HG02623 (cell line): ENCODE results near the gene PRUNE2.

Experiments
- ATAC-seq: cut with Tn5 transposase; IDR thresholded peaks from one replicate; pipeline ENCODE4 v1.9.1; 2021; ENCODE audit warnings: moderate library complexity; ENCODE audit not compliant: unreplicated experiment

PRUNE2 gene

DNA sequence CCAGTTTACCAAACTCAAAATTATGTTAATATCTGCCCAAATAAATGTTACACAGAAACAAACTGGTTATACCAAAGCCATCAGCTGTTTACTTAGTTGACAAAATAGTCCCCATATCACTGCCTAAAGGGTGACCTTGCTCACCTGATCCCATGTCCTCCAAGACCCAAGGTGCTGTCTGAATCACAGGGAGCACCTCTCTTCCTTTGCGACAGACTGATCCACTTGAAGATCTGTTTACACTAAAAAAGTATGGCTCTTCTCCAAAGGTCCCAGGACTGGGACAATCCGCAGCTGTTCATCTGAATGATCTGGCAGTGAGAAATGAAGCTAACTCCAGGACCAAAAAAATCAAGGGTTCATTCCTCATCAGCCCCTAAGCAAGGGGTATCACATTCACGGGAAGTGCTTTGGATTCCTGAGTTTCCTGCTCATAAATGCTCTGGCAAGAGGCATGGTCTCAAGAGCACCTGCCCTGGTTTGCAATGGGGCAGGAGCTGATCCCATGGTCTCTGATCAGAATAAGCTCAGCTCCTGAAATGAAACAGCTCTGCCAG, 5.0 kb downstream of the PRUNE2 start:
- no peak for ATAC-seq

DNA sequence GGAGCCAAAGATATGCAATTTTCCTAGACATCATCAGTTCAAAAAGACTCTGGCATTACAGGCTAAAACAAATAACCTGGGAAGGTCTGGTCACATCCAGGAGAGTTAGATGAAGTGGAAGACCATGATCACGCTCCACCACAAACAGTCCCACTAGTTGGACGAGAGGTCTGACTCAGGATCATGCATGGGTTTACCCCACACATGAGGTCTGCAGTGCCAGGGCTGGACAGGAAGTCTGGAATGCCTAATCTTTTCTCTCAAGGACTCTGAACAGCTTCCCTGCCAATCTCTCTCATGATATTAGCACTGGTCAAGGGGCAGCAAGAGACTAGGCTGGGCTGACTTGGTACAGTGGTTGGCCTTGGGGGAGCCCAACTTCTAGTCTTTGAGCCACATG, 7.1 kb downstream of the PRUNE2 start:
- no peak for ATAC-seq

DNA sequence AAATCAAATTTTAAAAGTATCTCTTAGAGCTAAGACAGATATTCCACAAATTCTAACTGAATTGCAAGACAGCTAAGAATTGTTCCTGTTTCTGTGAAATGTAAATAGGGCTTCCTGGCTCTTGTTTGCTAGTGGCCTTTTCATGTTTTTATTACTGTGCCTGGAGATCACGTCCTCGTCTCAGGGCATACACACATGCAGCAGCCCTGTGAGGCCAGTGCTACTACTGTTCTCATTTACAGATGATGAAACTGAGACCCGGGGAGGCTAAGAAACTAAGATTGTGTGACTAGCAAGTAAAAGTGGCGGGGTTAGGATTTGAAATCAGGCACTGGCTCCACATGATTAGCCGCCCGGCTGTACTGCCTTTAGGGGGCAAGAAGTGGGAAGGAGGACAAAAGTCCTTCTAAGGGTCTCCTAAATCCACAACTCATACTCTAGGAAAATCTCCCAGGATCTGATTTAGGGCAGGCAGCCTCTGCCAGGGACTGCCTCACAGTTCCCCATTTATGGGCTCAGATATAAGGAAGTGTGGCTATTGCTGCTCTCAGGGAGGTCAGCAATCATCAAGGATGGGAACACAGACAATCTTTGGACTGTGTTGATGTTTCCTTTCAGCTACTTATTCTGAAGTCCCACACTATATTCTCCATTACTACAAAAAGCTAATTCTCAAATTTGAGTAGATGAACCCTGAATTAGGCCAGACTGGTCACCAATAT, 7.9 kb downstream of the PRUNE2 start:
- no peak for ATAC-seq

DNA sequence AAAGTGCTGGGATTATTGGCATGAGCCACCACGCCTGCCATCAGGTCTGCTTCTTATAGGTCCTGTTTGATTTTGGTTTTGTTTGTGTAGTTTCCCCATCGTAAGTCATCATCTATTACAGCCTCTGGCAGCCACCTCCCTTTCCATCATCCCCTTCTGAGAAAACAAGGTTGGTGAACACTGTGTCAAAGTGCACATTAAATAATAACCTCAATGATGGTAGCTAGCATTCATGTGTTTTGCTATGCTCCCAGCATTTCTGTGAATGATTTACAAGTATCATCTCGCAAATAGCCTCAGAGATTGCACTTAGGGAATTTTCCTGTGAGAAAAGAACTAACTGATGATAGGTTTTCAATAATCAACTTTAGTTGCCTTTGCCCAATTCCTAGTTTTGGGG, 9.9 kb downstream of the PRUNE2 start:
- no peak for ATAC-seq

DNA sequence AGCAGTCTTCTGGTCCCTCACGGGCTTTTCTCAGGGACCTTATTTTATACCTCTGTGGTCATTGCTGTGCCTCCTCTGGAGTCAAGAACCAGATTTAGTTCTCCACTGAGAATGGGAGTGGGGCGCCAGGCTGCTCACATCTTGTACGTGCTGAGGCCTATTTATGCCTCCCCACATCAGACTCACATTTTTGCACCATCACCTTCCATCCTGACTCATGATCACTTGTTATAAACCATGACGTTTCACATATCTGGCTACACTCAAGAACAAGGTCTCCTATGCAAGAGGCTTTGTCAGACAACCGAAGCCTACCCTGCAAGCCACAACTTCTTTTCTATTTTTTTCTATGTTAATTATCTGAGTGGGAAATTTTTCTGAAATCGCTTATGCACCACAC, 10.7 kb downstream of the PRUNE2 start:
- ATAC-seq = no peak

DNA sequence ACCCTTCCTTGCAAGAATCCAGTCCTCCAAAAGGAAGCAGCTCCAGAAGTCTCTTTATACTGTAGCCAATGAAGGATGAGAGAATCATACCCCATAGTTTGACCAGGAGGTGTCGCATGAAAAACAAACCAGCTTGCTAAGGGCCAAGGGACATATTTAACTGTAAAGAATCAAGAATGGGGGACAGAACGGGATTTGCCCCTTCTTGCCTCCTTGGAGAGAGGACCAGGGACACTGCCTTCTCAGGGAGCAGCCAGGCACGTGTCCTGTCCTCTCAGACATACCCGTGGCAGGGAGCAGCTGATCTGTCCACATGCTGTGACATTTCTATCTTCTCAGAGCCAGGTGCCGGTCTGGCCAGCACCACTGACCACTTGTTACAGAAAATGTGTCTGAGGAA, 11.7 kb downstream of the PRUNE2 start:
- ATAC-seq = no peak

DNA sequence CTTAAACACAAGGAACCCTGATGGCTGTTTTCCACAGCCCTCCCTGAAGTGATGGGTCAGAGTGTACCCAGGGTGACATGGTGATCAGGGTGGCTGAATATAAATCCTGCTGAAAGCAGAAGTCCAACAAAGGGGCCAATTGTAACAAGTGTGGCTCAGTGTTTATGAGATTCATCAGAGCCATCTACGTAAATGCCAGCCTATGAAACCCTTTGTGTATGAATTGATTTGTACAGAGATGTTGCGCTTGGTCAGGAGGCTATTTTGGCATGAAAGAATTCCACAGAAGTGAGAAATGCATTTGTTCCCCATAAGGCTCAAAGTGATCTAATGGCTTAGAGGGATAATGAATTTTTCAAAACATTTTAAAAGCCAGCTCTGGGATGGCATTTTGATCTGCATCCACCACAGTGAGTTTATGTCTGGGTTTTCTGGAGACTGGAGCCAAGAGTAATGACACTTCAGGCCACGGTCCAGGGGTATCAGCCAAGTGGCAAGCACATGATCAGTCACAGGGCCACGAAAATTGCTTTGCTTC, 12.4 kb downstream of the PRUNE2 start:
- no peak for ATAC-seq

DNA sequence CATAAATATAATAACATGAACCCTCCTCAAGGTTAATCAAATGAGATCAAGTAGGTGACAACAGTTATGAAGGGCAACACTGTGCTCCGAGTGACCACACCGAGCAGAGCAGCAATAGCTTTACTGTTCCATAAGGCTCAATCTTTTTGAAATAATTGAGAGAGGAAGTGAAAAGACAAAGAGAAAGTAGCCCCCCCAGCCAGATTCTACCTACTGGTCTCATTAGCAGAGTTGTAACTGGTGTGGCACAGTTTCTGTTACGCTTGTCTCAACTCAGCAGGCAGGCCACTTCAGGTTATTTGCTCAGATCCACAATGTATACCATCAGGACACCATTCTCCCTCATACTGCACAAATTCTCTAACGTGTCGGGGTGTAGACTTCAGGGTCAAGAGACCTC, 14.0 kb downstream of the PRUNE2 start:
- no peak for ATAC-seq

DNA sequence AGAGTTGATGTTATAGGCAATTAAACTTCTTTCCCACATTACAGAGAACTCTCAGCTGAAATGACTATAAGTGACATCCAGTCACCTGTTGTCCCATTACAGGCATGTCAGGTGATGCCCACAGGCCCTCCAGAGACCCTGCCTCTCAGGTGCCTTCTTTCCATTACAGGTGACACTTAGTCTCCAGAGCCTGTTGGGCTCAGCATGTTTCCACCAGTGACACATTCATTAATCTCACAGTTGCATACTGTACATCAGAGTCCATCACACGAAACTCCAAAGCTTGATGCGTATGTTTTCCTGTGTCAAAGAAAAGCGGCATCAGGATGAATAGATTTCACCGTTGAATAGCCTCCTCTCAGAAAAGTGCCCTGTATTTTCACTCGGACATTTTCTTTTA, 14.6 kb downstream of the PRUNE2 start:
- ATAC-seq = no peak

DNA sequence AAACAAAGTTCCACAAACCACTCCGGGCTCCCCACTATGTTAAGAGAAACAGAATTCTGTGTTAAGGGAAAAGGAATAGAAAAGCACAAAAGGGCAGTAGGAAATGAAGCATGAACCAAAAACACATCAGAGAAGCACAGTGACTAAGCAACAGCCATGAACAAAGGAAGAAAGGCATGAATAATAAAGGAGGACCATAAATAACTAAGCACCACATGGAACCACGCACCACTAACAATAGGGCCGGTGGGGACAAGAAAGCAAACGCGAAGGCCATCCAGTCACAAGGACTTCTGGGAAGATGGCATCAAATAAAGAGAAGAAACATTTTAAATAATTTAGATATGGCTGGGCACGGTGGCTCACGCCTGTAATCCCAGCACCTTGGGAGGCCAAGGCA, 18.0 kb downstream of the PRUNE2 start:
- no peak for ATAC-seq

DNA sequence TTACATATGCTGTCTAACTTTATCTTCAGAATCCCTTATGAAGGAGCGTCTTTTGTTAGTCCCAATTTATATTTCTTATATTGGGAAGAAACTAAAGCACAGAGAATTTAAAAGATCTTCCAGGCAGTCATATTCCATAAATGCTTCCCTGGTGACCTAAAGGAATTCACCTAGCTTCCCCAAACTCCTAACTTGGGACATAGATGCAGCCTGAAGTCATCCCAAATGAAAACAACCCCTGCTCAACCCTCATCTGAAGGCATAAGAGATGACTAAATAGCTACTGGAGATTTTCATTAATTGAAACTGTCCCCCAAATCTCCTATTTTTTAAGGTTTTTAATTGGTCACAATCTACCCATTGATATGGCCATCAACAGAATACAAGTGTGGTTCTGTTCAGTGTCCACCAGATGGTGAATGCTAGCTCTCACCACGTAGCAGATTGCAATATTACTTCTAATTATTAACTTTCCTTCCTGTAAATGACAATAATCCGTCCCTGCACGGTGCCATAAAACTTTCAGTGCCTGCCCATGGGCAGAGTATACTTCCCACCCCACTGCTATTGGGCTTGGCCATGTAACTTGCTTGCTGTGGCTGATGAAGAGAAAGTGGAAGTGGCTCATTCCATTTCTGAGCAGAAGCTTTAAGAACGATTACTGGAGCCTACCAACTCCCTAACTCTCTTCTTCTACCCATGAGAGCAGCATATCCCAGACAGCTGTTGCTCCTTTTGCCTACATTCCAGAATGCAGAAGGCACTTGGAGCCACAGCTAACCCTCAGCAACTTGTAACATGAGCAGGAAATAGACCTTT, 18.7 kb downstream of the PRUNE2 start:
- ATAC-seq = no peak

DNA sequence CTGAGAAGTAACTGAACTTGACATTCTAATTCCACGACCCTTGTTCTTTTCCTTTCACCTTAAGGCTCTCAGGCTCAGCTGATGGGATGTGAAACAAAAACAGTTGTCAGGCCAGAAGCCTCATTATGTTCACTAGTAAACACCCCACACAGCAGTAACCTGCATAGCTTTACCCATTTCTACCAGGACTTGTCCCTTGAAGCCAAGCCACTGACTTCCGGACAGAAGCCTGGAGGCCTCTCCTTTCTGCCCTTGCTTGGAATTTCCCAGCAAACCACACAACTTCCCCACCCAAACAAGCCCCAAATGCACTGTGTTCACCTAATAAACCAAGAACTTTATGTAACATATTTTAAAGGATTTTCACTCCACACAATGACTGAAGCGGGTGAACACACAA, 19.6 kb downstream of the PRUNE2 start:
- no peak for ATAC-seq

DNA sequence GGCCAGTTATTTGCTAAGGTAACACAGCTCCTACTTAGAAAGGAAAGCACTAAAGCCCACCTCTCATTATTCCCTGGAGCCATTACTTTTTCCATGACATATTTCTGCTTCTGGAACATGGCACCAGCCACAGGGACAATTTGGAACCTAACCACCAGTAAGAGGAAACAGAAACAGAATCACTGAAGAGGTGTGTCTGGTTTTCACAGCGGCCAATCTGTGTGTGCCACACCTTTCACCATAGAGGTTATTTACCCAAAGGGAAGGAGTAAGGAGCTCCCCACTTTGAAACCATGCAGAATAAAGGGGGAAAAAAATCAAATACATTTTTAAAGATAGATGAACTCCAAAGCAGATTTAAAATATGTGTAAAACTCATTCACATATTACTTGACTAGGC, 21.1 kb downstream of the PRUNE2 start:
- no peak for ATAC-seq

DNA sequence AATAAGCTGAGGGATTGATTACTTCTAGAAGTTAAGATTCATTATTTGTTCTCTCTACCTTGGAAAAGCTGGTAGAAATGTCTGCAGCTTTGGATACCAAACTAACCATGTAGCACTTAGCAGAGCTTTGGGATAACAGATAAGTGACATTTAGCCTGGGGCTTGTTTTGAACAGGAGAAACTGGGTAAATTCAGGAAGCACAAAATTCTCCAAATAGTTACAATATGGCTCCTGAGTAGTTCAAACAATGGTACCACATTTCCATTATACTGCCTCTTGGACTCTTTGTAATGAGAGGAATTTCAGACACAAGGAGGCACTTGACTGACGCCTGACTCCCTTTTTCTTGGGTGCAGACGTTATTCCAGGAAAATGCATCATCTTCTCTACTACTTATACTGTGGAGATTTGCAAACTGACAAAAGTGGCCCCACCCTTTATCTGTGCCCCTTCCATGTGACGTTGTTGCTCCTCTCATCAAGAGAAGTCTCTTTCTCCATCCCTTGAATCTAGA, 22.5 kb downstream of the PRUNE2 start:
- ATAC-seq = no peak

DNA sequence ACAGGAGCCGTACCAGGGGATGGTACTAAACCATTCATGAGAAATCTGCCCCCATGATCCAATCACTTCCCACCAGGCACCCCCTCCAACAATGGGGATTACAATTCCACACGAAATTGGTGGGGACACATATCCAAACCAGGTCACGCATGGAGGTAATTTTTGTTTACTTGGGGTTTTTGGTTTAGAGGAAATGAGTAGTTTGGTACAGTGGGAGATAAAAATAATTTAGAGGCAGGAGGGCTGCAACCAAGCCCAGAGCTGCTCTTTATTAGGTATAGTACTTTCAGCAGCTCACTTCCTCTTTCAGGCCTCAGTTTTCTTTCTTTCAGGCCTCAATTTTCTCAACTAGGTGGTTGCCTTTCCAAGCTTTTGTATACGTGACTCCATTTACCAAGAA, 23.2 kb downstream of the PRUNE2 start:
- ATAC-seq = peak; percentile 83

DNA sequence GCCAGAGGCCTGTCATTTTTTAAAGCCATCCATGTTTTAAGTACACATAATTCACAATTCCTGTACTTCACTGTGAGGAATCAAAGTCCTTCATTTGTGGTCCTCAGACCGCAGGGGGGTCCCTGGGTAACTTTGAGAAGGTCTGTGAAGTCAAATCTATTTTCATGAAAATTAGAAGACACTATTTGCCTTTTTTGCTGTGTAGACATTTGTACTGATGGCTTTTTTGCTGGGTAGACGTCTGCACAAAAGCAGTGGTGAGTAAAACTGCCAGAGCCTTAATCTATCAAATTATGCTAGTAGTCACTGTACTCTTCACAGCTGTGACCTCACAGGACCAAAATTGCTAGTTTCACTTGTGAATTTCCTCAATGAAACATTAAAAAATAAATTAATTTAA, 25.7 kb downstream of the PRUNE2 start:
- ATAC-seq = no peak

DNA sequence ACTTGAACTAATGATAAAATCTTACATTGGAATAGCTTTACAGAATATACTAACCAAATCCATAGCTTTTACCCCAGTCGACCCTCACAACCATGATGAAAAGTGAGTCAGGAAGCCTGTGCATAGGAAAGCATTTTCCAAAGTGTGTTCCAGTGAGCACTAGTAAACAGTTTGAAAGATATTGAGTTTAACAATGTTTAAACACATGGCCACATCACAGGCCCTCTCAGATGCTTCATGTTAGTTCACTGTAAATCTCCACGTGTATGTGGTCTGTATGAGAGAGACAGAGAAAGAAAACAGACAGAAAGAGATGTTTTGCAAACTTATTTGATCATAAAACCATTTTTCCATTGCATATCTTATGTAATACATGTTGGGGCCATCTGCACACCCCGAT, 27.0 kb downstream of the PRUNE2 start:
- no peak for ATAC-seq

DNA sequence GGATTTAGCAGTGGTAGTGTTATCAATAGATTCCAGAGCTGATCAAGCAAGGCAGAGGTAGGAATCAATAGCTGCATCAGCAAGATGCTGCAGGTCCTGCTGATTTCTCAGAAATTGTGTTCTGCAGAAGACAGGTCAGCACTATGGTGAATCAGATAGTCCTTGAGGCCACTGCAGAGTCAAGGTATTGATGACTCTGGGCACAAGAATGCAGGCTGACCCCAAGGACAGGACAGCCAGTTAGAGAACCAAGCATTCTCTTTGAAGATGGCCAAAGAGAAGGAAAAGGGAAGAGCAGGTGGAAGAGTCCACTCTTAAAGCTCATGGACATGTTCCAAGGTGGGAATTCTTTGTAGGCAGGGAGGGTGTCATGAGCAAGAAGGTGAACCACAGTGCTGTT, 28.0 kb downstream of the PRUNE2 start:
- no peak for ATAC-seq

DNA sequence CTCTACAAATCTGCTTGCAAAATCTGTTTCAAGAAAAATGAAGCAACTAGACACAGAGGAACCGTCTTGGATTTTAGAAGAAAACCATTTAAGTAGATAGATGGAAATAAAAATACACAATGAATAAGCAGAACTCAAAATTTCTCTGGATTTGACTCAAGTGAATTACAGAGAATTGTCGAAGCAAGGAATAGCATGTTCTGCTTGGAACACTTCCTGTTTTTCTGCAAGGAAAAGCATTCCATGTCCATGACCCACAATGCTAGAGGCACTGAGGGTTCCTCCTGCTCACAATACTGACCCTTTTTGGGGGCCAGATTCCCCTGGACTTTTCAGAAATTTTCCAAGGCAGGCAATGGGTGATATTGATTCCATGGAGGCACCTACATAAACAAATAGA, 29.8 kb downstream of the PRUNE2 start:
- ATAC-seq = no peak

DNA sequence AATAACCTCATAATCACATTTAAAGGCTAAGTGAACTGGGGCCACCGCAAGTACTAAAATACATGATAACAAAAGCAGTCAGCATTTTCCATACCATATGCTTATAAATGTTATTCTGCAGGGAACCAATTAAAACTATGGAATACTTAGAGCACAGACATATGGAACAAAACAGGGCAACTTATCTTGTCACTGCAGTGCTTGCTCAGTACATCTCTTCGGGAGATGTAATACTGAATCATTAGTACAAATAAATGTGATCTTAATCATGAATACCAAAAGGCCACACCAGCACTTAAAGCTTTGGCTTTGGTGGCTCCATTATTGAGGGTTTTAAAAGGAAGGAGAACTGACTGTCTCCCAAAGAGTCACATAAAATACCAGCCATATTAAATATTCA, 32.1 kb downstream of the PRUNE2 start:
- no peak for ATAC-seq

DNA sequence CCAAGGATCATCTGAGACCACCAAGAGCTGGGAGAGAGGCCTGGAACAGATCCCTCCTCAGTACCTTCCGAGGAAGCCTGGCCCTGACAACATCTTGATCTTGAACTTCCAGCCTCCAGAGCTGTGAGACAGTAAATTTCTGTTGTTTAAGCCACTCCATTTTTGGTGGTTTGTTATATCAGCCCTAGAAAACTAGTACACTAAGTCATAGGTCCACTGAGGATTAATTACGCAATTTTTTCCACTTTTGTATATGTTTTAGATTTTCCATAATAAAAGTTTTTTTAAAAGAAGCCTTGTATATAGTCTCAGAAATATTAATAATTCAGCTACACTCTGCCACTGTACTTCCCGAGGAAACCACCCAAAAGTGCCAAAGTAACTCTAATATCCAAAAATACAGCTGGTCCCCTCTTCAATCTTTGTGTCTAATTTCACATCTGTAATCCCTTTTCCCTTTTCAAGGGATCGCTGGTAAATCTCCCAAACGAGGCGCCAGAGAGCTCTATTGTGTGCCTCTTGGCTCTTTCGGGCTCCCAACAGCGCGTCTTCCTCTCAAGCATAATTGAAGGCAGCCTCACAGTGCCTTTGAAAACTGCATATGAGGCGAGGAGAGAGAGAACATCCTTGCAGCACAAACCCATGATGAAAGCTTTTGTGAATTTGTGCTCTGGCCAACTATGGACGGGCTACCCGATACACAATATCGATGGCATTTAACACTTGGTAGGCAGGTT, 32.7 kb downstream of the PRUNE2 start:
- no peak for ATAC-seq
